ENCODE measurements around the gene BAZ1B. TPM values are rescaled to one million over a fixed set of nuclear protein-coding genes. Genes with fewer than 3 reads are reported as not detected.
"Not testable (repeated sequence)": the region's sequence is repeated elsewhere in the genome, so short reads cannot be mapped to it uniquely, and the experiment has no call there.

The BAZ1B gene
- total and polyA plus RNA-seq, 8 donors = 51.7 to 84.8 (median 72.8) TPM

GRCh38 chr7:73549176-73549575 lies 27.1 kb upstream of the BAZ1B start:
- peaks cover 0 to 92% of the 10 kb centered on the region in 2 donors for H3K36me3 ChIP-seq
- DNase-seq (no peak), ATAC-seq (no peak)
- peaks cover 0 to 25% of the 10 kb centered on the region in 2 donors for H3K4me1 ChIP-seq
- no peak for TF ChIP-seq CTCF (IDR thresholded peaks at IDR 0.05)
- H3K9me3 ChIP-seq = no peaks in the 10 kb centered on the region
- intact Hi-C loops (cut with DNase I) = no loop called here
- H3K4me3 ChIP-seq = no peak overlapping the region
- no peaks in the 10 kb centered on the region for H3K27me3 ChIP-seq
- no peak overlapping the region for H3K27ac ChIP-seq

DNA sequence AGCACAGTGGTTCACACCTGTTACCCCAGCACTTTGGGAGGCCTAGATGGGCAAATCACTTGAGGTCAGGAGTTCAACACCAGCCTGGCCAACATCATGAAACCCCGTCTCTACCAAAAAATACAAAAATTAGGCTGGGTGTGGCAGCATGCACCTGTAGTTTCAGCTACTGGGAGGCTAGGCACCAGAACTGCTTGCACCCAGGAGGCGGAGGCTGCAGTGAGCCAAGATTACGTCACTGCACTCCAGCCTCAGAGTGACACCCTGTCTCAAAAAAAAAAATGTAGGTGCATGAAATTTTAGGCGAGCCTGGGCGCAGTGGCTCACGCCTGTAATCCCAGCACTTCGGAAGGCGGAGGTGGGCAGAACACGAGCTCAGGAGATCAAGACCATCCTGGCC lies 25.7 kb upstream of the BAZ1B start:
- Histone ChIP-seq H3K9me3 (no peaks in the 10 kb centered on the region), H3K27ac (no peak overlapping the region), H3K36me3 (peaks cover 0 to 92% of the 10 kb centered on the region in 2 donors), H3K27me3 (no peaks in the 10 kb centered on the region), H3K4me3 (no peak overlapping the region), H3K4me1 (peaks cover 0 to 22% of the 10 kb centered on the region in 2 donors)
- intact Hi-C loops (cut with DNase I) = no loop called here
- no peak for ATAC-seq
- TF ChIP-seq CTCF (IDR thresholded peaks at IDR 0.05) = no peak
- no peak for DNase-seq

GRCh38 chr7:73544678-73545077 lies 22.6 kb upstream of the BAZ1B start:
- Histone ChIP-seq H3K27ac (no peak overlapping the region), H3K9me3 (no peaks in the 10 kb centered on the region), H3K4me3 (no peak overlapping the region), H3K27me3 (no peaks in the 10 kb centered on the region), H3K36me3 (peaks cover 0 to 95% of the 10 kb centered on the region in 2 donors), H3K4me1 (peaks cover 0 to 17% of the 10 kb centered on the region in 2 donors)
- TF ChIP-seq CTCF (IDR thresholded peaks at IDR 0.05) = no peak
- ATAC-seq (no peak), DNase-seq (no peak)
- intact Hi-C loops (cut with DNase I) = no loop called here

- no peaks in the 10 kb centered on the region for H3K27me3 ChIP-seq
- no peaks in the 10 kb centered on the region for H3K4me1 ChIP-seq
- no peak for DNase-seq
- intact Hi-C loops (cut with DNase I) = no loop called here
- no peaks in the 10 kb centered on the region for H3K9me3 ChIP-seq
- no peak for TF ChIP-seq CTCF (IDR thresholded peaks at IDR 0.05)
- no peak overlapping the region for H3K4me3 ChIP-seq
- H3K27ac ChIP-seq = no peak overlapping the region
- ATAC-seq = no peak
- peaks cover 0 to 95% of the 10 kb centered on the region in 2 donors for H3K36me3 ChIP-seq
Observed at GRCh38 chr7:73541722-73542121, 19.6 kb upstream of the BAZ1B start.

DNA sequence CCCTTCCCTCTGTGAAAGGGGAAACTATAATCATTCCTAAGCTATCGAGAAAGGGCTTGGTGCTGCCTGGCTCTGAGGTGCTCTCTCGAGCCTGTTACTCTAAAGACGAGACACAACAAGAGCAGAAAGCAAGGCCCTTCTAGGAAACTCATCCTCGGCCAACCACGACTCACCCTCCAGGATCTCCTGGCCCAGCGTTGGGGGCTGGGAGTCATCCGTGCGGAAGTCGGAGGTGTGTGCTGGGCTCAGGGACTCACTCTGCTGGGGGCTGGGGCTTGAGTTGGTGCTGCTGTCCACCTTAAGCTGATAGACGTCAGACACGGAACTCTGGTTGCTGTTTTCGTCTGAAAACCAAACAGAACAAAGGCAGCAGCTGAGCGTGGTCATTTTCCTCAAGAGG lies 17.6 kb upstream of the BAZ1B start:
- no peak overlapping the region for H3K4me3 ChIP-seq
- DNase-seq = no peak
- no peak for ATAC-seq
- H3K36me3 ChIP-seq = peaks cover 0 to 98% of the 10 kb centered on the region in 2 donors
- TF ChIP-seq CTCF (IDR thresholded peaks at IDR 0.05) = no peak
- H3K4me1 ChIP-seq = no peaks in the 10 kb centered on the region
- H3K27ac ChIP-seq = no peak overlapping the region
- H3K27me3 ChIP-seq = no peaks in the 10 kb centered on the region
- no peaks in the 10 kb centered on the region for H3K9me3 ChIP-seq
- intact Hi-C loops (cut with DNase I) = no loop called here

DNA sequence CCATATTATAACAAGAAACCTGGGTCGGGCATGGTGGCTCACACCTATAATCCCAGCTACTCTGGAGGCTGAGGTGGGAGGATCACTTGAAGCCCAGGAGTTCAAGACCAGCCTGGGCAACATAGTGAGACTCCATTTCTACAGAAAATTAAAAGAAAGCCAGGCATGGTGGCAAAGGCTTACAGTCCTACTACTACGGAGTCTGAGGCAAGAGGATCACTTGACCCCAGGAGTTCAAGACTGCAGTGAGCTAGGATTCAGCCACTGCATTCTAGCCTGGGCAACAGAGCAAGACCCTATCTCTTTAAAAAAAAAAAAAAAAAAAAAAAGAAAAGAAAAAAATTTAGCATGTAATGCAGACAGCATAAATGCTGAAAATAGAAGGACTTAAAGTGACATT lies 16.4 kb upstream of the BAZ1B start:
- H3K36me3 ChIP-seq = peaks cover 0 to 99% of the 10 kb centered on the region in 2 donors
- H3K27me3 ChIP-seq; H3K4me1 ChIP-seq; intact Hi-C loops (cut with DNase I); DNase-seq; H3K9me3 ChIP-seq; ATAC-seq; H3K4me3 ChIP-seq; H3K27ac ChIP-seq: not testable (repeated sequence)

All from left lung (tissue), 10 donors.